HG03460 (cell line): Measurements from ENCODE around the gene OTULIN.

Experiments used
- ATAC-seq: cut with Tn5 transposase; IDR thresholded peaks from one replicate; pipeline ENCODE4 v1.9.1; 2021; ENCODE audit not compliant: unreplicated experiment

Gene OTULIN

GRCh38 chr5:14741131-14741530, 76.6 kb downstream of the OTULIN start:
- no peak for ATAC-seq

DNA sequence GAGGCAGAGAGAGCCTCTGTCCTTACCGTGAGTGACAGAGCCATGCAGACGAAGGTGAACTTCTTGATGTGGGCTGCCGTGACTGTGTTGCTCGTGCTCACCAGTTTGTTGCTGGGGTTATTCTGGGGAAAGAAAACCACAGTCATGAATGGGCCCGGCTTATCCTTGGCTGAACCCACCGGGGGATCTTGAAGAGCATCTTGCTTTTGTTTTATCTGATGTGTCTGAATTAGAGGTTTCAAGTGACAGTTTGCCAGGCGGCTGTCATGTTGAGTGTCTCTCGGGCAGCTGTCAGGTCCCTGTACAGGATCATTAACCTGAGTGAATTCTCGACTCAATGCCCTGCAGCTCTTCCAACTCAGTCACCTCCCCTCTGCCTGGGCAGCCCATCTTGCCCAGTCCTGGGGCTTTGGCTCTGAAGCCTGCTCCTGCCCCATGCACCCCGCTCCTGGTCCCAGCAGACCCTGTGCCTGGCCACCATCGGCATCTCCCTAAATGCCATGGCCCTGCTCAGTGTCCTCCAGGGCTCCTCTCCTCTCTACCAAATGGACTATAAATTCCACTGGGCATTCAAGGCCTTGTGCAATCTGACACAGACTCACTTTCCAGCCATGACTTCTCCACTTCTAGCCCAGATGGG, 77.4 kb downstream of the OTULIN start:
- no peak for ATAC-seq

GRCh38 chr5:14742498-14742897, 78.0 kb downstream of the OTULIN start:
- no peak for ATAC-seq

GRCh38 chr5:14743601-14744295, 79.2 kb downstream of the OTULIN start:
- ATAC-seq, result no peak

GRCh38 chr5:14744296-14745187, 80.0 kb downstream of the OTULIN start:
- ATAC-seq, result no peak

GRCh38 chr5:14745188-14745563, 80.7 kb downstream of the OTULIN start:
- ATAC-seq, result no peak

- ATAC-seq, result no peak
Observed at GRCh38 chr5:14745753-14746152, 81.2 kb downstream of the OTULIN start.

DNA sequence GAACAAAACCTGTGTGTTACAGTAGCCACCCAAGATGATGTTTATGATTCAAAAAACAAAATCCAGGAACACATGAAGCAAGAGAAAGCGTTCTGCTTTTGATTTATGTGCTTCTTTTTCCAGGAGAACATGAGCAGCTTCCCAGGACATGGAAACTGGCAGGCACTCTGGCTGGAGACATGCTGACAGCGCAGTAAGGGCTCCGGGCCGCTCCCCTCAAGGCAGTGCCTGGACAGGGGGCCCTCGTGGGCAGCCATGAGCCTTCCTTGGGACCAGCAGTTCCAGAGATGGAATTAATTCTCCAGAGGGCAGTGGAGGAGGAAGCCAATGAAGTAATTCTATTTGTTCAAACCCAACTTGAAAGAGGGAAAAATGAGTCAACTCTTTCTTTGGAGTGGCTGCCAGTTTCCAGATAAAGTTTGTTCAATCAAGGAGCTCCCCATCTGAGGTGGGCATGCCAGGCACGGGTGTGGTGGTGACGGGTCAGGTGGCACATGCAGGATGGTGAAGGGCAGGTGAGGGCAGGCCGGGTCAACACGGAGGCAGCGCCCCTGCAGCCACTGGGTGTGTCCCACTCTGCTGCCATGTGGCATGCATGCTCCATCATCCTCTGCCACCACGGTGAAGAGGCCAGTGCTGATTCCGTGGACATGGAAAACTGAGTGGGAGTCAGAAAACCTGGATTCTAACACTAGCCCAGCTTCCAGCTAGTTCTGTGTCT, 83.8 kb downstream of the OTULIN start:
- no peak for ATAC-seq
